Measurements from ENCODE around the gene RARRES1.

RARRES1 gene

GRCh38 chr3:158731938-158732855, at the start of gene RARRES1:
TSS of gene RARRES1 (minus strand) at chr3:158732457. CDS start at chr3:158732415, 42 bp downstream.
- FAIRE-seq = no peak

DNA sequence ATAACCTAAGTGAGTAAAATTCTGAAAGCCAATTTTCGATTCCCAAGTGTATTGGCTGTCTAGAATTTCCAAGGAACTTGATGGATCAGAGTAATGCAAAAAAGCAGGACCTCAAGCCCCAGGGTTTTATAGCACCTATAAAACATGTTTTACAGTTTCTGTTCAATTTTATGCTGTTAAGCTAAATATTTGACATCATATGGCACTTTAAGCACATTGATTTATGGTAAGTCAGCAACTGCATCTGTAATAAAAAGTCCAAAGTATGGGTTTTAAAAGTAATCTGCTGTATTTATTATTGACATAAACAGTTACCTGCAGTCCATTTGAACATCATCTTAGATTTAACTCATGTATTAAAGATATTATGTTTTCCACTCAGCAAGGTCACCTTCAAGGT, 49.6 kb upstream of the RARRES1 start:
- FAIRE-seq = peak; percentile 55

- FAIRE-seq = no peak
Measured at GRCh38 chr3:158781191-158781590, 48.9 kb upstream of the RARRES1 start.

GRCh38 chr3:158780766-158781165, 48.5 kb upstream of the RARRES1 start:
- FAIRE-seq = no peak

- FAIRE-seq = no peak
Measured at GRCh38 chr3:158777161-158777873, 45.1 kb upstream of the RARRES1 start.

DNA sequence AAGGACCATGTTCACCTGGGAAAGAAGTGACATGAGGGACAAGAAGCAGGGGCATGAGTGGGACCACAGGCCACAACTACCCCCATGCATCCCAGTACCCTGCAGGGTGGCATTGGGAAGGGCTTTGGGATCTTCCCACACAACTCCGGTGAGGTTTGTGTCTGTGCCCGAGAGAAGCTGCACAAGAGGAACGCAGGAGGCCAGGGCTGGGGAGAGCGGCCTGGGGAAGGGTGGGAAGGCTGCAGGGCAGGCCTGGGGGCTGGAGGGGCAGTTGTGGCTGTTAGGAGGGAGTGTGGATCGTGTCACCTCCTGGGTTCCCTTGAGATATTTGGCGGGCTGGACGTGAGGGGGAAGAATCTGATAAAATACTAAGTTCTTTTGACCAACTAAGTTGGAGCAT, 44.3 kb upstream of the RARRES1 start:
- no peak for FAIRE-seq

DNA sequence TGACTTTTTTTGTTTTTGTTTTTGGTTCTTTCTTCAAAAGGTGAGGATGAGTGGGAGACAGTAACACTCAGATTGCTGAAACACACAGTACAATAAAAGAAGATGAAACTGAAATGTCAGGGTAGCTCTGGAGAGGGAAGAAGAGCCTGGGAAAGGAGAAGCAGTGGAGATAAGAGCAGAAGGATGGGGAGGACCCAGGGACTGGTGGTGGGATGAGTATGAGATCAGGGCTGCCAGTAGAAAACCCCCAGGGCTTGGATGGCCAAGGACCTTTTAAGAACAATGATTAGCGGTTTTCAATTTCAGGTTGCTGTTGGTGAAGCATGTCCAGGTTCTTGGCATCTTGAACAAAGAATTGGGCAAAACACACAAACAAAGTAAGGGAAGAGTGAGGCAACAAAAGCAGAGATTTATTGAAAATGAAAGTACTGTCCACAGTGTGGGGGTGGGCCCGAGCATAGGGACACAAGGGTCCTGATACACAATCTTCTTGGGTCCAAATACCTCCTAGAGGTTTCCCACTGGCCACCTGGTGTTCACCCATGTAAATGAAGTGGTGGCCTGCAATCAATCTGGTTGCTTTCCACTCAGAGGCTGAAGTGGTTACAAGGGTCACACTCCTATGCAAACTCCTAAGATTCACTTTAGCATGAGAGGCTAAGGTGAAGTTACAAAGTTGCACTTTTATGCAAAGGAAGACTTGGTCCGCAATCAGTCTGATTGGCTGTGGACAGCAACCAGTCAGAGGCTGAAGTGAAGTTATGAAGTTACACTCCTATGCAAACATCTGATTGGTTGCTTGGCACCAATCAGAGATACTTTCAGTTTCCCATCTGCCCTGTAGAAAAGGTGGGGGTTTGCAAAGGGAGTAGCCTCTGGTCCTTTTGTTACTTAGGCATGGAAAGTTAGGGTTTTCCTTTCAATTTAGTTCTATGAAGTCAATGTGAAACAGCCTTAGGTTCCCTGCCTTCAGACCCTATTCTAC, 43.5 kb upstream of the RARRES1 start:
- FAIRE-seq = no peak

- peak; percentile 15 for FAIRE-seq
Measured at GRCh38 chr3:158774965-158775364, 42.7 kb upstream of the RARRES1 start.

DNA sequence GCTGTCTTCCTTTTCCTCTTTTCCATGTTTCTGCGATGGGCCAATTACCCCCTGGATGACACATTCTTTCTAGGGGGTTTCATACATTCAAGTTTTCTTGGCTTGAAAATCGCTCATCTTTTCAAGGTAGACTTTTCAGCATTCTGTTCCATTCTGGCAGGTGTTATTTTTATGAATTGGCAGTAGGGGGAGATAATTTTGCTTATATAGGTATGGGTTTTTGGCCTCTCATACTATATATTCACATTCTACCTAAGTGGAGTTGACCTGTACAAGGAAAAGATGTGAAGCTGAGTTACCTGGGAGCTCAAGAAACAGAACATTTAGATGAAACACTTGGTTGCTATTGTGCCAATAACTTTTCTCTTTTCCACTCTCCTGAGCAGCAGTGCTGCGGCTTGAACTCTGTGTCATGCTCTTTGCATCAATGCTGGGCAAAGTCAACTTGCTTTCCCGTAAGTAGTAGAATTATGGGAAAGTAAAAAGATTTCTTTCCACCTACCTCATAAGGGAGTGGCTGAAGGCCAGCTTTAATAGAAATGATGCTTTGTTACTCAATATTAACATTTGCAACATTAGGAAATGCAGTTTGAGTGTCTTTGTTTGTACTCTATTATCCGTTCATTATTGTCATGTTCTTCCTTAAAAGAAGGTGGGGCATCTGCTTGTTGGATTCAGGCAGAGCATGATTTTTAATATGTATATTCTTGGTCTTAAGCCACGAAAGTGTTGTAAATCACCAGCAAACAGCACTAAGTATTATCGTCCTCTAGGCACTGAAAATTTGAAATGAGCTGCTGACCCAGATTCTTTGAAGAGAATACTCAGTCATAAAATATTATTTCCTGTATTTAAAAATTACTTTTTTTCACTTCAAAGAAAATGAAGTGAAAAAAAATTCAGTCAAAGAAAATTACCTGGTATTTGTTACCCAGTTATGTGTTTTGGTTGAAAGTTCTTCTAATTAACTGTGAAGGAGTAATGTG, 41.9 kb upstream of the RARRES1 start:
- FAIRE-seq = peak; percentile 69

GRCh38 chr3:158773166-158773565, 40.9 kb upstream of the RARRES1 start:
- FAIRE-seq = no peak

DNA sequence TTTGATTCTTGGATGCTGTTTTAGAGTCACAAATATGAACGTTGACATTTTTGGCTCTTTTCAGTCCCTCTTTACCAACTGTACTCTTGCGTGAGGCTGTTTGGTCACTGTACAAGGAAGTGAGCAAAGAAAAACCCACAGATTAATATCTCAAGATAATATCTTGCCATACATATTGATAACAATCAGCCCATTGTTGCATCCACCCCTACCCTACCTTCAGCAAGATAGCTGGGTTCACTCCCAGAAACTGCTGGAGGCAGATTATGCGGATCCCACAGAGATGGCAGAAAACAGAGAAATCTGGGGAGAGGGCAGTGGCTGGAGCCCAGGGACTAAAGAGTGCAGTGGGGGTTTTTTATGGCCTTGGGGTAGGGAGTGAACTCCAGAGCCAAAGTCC, 39.7 kb upstream of the RARRES1 start:
- no peak for FAIRE-seq

GRCh38 chr3:158771577-158771976, 39.3 kb upstream of the RARRES1 start:
- FAIRE-seq = no peak

- no peak for FAIRE-seq
Measured at GRCh38 chr3:158770741-158771350, 38.6 kb upstream of the RARRES1 start.

GRCh38 chr3:158769952-158770740, 37.9 kb upstream of the RARRES1 start:
- no peak for FAIRE-seq

DNA sequence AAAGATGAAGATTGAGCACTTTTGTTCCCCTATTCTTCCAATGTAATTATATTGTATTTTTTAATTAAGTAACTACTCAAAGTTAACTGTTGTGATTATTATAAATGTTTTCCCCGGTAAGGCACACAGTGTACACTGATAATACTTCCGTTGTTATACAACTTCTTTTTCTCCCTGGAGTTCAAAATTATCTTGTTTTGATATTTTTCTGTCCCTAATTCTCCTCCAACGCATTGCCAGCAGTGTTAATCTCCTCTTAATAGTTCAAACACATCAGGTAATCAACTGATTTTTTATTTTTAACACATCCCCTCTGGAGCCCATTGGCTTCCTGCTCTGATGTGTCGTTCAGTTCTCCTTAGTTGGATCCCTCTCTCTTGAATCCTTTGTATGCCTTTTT, 37.3 kb upstream of the RARRES1 start:
- no peak for FAIRE-seq

GRCh38 chr3:158768881-158769543, 36.8 kb upstream of the RARRES1 start:
- peak; percentile 88 for FAIRE-seq

DNA sequence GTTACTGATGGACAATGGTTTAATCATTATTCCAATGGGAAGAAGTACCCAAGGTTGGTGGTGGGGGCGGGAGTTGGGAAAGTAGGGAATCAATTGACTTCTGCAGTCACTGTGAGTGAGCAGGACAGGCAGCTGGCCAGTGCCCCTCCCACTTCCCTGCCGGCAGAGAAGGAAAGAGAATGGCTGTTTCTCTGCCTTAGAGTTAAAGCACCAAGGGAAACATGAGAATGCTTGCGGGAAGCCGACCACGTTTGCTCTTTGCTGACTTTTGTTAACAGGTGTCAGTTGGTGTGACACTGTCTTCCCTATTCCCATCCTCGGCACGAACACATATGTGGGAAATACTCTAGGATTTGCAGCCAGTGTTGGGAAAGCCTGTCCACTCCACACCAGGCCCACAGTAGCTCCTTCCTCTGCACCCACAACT, 36.1 kb upstream of the RARRES1 start:
- FAIRE-seq = no peak

DNA sequence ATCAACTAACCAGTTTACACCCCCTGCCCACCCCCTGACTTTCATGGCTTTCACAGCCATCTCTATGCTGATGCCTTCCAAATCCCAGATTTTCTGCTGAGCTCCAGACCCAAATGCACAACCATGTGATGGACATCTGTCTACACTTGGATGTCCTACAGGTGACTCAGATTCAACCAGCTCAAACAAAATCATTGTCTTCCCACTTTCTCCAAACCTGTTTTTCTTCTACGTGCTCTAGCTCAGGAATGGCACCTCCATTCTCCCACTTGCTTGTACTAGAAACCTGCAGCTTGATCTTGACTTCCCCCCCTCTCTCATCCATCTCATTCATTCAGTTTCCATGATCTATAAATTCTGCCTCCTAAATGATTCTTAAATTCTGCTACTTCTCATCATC, 34.1 kb upstream of the RARRES1 start:
- FAIRE-seq = no peak

GRCh38 chr3:158765518-158766205, 33.4 kb upstream of the RARRES1 start:
- no peak for FAIRE-seq
